GM21723 (cell line): ENCODE measurements around the gene SLC36A1.

ENCODE experiments used
- ATAC-seq: cut with Tn5 transposase; IDR thresholded peaks from one replicate; pipeline ENCODE4 v1.9.1; 2021; ENCODE audit warnings: mild to moderate bottlenecking, moderate library complexity; ENCODE audit not compliant: unreplicated experiment

The SLC36A1 gene

DNA sequence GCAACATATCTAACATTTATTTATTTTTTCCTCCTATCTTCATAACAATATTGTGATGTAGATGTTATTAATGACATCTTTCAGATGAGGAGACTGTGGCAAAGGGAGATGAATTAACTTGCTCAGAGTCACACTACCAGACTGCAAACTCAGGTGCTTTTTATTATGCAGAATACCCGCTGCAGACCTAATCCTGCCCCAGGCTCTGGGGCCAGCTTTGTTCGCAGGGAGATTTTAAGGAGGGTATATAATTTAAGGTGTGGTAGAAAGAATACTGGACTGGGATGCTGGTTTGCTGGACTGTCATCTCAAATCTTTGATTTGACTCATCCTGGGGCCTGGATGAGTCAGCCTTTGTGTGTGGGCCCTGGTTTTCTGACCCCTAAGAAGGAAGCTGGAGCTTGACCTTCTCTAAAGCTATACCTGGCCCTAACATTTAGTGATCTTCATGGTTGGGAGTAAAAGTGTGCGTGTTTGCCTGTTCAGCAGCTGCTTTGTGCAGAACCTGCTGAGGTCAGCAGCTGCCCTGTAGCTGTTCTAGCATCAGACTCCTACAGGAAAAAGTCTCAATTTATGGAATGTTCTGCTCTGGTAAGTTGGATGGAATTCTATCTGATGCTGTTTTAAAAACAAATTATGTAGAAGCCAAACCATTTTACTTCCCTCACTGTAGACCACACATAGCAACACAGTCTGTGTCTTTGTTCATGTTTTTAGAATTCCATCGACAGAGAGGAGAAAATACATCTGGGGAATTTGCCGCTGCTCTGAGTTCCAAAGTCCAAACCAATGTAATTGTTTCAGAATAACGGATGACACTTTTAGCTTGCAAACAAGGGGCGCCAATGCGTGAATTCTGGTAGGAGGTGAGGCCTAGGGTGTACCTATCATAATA lies 4.5 kb downstream of the SLC36A1 start:
- peak; percentile 53 for ATAC-seq

DNA sequence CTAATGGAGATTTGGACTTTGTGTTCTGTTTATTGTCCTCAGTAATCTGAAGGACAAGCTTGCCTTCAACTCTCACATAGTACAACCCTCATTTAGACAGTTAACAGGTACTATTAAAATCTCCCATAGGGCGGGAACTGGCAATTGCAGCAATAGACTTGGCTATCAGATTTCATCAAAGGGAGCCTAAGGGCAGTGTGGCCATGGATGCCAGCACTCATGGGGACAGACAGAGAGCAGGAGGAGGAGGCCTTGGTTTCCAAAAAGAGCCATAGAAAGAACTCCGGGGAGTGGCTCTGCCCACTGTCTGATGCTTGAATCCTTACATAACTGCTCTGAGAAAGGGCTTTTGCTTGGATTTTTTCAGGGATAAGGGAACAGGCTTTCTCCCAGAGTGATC lies 6.8 kb downstream of the SLC36A1 start:
- ATAC-seq, result no peak

DNA sequence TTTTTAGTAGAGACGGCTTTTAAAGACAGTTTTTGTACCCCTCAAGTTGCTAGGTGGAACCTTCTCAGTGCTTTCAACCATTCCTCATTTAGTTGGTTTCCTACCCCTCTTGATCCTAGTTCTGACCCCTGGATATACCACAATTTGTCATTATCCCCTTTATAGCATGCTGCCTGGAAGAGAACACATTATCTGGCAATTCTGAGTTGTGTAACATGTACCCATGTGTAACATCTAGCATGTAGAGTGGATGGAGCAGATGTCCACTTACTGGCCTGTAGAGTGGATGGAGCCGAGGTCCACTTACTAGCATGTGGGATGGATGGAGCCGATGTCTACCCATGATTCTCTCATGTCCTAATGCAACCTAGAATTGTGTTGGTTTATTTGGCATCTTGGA lies 7.5 kb downstream of the SLC36A1 start:
- ATAC-seq, result no peak

DNA sequence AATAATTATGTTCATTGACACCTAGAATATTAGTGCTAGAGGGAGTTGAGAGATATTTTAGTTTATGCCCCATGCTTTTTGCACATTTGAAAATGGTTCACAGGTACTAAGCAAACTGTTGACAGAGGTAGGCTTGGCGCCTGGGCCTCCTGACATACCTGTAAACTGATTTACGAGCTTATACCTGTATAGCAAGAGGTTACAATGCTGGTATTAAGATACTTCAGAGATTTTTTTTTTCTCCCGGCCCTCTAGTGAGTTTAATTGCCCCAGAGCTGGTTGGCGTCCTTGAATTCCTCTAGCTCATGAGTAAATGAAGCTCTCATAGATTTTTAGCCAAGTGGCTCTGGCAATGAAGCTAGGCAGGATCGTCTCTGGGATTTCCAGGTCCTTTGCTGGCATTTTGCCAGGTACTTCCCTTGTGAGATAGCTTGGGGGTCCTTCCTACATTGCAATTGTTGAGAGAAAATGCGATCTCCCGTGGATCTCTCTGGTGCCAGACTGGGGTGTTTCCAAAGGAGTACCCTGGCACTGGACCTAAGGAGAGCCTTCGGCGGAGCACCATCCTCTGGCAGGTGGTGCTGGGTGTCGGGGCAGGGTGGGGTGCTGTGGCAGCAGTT lies 9.0 kb downstream of the SLC36A1 start:
- ATAC-seq, result no peak

DNA sequence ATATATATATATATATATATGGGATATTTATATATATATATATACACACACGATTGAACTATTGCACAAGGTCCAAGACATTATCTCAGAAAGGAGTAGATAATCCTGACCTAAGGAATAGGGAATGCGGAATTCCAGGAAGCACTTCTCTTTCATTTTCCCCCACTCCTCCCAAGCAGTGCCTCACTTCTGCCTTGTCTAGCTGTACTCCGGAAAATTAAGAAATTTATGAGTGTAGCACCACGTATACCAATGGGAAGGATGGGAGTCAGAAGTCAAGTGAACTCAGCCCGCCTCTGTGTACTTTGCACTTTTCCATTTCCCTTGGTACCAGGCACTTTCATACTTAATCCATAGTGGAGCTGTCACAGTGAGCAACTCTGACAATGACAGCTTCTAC lies 10.9 kb downstream of the SLC36A1 start:
- ATAC-seq, result no peak

DNA sequence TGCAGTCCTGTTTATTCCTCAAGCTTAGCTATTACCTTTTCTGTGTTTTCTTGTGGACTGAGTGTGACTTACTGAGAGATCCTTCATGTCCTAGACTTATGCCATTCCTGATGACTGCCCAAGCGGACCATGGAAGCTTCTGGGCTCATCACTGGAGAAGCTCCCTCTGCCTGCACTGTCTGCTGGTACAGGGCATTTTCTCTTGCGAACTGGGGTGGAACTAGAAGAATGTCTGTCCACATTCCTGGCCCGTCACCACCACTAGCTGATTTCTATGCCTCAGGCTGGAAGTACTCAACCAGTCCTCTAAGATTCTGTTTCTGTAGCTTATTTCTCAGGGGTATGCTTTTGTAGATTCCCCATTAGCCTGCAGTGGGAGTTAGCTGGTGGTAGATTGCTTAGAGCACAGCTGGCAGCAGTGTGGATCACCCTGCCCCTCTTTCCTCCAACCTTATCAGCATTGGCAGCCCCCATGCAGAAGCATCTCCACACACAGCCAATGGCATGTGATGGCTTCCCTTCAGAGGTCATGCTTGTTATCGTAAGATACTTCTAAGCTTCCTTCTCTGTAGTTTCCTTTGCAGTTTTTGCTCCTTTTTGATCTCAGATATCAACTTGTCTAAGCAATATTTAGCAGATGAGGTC lies 12.4 kb downstream of the SLC36A1 start:
- ATAC-seq, result no peak

DNA sequence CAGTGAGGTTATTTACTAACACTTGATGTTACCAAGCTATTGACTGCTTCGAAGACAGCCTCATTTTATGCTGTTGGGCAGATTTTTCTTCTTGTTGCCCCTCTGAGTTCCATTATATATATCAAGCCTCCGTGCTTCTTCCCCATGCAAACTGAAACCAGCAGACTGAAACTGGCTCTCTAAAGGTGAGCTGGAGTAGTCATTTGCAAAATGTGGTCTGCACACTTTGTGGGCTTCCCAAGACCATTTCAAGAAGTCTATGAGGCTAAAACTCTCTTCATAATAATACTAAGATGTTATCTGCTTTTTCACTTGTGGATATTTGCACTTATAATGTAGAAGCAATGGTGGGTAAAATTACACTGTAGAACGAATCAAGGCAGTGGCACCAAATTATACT lies 13.9 kb downstream of the SLC36A1 start:
- peak; percentile 94 for ATAC-seq

DNA sequence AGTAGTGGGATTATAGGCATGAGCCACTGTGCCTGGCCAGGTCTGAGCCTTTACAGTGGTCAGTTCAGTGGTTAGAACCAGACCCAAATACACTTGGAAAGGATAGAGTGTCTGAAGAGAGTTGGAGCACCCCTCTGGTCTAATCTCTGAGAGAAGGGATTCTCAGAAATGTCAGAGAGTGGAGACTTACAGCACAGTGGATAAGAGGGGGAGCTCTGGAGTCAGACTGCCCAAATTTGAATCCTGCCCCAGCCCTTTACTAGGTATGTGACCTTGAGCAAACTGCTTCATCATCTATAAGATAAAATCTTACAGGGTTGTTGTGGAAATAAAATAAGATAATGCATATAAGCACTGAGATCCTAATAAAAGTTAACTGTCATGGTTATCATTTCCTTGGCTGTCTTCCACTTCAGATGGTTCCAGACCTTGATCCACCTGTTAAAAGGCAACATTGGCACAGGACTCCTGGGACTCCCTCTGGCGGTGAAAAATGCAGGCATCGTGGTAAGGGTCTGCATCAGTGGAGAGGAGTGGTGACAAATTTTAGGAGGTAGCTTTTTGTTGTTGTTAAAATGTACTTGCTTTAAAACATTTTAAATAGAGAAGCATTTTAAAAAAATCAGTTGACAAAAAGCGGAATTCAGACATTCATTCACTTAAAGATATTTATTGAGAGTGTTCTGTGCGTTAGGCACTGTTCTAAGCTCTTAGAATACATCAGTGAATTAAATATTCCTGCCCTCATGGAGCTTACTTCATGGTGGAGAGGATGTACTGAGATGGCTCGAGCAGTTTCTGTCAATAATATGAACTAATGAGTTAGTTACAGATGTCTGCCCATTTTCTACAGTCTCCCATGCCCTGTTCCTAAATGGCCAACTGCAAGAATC lies 16.0 kb downstream of the SLC36A1 start:
- no peak for ATAC-seq

DNA sequence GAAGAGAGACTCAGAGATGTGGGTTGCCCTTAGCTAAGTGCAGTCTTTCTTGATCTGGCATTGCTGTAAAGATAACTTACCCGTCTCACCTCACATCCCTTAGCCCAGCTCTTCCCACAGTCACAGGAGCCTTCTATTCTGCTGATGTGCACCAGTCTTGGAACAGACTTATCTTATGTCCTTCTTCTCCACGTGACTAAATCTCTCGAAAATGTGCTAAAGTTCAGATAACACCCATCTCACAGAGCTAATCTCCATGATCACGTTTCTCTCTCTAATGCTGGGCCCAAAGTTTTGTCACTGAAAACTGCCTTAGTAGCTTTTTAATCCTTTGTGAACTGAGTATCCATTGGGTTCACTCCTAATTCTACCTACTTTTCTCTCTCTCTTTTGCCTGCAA lies 16.7 kb downstream of the SLC36A1 start:
- ATAC-seq, result no peak

DNA sequence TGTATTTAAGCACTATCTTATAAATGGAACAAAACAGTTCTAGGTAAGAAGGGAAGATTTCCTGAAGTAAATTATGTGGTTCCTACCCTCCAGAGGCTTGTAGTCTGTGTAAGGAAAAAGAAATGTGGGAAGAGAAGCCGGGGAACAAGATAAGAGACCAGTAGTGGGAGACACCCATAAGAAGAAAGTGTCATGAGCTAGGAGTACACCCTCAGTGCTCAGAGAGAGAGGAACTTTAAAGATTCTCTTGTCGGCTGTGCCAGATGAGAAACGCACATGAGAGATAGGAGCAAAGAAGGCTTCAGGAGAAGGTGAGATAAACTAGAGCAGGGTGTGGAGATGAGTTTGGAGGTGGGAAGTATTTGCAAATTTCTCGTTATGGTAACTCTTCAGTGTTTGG lies 18.1 kb downstream of the SLC36A1 start:
- no peak for ATAC-seq

DNA sequence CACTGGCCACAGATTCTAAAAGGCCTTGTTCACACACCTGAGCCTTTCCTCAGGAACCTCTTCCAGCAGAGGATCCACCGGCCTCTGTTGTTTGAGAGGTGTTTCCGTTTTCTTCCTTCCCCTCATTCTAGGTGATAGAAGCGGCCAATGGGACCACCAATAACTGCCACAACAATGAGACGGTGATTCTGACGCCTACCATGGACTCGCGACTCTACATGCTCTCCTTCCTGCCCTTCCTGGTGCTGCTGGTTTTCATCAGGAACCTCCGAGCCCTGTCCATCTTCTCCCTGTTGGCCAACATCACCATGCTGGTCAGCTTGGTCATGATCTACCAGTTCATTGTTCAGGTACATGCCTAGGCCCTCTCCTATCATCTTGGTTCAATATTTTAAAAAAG lies 20.2 kb downstream of the SLC36A1 start:
- no peak for ATAC-seq

DNA sequence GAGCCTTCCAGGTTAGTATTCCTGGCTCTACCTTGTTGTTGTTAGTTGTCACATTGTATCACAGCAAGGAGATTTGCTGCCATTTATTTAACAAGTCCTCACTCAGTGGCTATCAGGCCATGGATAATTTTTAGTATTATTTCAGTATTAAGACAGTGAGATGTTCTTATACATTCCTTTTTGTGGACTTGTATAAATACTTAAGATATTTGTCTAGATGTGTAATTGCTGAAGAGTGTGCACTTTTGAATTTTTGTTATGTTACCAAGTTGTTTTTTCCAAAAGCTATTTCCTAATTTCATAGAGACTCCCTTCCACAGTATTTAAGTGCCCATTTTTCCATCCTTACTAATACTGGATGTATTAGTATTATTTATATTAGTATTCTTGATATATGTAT lies 22.0 kb downstream of the SLC36A1 start:
- ATAC-seq, result no peak

DNA sequence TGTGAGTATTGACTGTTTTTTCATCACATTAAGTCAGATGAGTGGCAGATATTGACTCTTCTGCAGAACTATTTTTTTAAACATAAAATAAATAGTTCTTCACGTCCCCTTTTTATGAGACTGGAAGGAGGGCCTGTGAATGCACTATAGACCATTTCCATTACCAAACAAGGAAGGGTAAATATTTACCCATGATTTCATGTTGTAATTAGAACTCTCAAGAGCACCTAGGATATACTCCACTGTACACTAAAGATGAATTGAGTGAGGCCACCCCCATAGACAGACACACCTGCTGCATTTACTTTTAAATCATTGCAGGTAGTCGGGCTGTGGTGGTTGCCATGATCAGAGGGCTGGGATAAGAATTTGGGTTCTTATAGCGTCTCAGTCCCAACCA lies 22.6 kb downstream of the SLC36A1 start:
- ATAC-seq, result no peak

DNA sequence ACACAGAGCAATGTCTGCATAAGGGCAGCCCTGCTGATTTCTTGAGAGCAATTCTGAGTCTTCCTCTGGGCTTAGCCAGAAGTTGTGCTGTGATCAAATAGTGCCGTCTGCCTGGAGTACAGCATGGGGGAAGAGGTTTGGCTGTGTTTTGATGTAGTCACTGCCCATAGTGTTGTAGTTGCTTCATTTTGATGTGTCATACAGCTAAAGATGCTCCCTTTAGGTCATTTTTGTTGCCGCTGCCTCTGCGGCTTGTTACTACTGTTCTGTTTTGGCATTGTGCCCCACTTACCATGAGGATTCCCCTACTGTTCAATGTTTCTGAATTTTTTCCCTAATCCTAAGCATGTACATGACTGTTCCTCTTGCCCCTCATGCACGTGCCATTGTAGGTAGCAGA lies 23.0 kb downstream of the SLC36A1 start:
- ATAC-seq, result no peak

DNA sequence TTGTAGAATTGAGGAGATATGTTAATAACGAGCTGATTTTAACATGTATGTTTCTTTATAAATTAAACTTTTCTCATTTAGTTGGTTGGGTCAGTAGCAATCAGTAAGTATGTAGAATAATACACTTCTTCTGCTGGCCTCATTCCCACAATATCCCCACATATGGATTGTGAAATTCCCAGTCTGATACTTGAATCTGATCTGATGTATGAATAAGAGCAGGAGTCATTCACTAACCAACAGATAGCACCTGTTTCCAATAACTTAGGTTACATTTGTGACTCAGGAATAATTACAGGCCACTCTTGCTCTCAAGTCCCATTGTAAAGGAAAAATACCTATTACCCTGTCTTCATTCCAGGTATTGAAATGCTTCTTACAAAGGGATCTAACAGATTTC lies 23.9 kb downstream of the SLC36A1 start:
- no peak for ATAC-seq

DNA sequence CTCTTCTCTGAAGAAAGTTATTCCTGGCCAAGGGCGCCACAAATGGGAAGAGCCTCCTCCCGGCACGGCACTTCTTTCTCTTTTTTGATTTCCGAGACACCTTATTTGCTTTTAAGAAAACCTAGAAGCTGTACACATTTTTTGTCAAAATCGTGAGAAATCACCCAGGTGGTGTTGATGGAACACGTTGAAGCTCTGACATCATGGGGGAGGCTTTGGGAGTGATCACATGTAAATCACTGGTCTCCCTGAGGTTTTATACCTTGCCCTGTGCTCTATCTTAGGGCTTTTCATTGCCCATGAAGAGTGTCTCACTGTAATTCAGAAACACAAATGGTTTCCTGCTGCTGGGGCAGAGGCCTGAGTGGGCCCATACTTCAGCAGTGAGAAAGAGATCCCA lies 27.4 kb downstream of the SLC36A1 start:
- ATAC-seq, result no peak

DNA sequence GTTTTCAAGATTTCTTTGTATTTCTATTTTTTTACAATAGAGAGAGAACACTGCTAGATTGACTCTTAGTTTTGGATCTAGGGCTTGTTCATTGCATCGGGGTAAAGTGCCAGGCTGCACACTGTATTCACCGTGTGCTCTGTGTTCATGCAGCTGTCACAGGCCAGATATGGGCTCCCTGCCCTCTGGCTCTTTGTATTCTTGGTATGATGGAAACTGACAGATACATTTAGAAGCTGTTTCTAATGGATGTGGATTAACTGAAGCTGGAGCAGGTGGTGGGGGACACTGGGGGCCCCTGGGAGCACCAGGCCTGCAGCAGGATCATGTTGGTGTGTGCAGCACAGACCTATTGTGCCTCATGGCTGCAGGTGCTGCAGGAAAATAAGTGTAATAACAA lies 28.0 kb downstream of the SLC36A1 start:
- no peak for ATAC-seq

DNA sequence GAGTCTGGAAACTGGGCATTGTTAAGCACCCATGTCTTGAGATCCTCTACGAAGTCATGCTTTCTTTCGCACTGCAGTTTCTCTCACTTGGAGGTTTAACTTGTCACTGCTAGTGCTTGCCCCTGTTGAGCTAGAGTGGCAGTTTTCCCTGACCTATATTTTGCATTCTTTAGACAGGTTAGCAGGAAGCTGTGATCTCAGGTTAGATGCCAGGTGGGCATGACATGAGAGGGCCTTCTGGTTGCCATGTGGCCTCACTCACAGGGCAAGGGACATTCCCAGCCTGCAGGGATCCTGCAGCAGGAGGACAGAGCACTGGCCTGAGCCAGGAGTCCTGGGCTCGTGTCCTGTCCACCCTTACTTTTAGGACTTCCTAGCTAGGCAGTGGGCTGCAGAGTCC lies 28.6 kb downstream of the SLC36A1 start:
- ATAC-seq, result no peak

DNA sequence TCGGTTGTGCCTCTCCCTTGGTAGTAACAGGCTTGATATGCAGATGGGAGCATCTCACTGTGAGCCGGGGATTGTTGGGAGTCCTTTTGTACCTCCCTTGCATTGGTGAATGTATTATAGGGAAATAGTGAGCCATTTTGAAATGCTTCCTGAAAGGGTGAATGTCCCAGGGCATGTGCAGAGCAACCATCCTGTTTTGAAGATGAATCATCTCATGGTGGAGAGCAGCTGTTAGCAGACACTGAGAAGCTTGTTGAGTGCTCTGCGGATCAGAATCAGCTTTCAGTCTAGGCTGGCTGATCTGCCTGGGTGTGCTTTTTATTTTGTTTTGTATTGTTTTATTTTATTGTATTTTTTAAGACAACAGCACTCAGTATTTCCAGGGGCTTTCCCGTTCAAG lies 29.7 kb downstream of the SLC36A1 start:
- ATAC-seq, result no peak

DNA sequence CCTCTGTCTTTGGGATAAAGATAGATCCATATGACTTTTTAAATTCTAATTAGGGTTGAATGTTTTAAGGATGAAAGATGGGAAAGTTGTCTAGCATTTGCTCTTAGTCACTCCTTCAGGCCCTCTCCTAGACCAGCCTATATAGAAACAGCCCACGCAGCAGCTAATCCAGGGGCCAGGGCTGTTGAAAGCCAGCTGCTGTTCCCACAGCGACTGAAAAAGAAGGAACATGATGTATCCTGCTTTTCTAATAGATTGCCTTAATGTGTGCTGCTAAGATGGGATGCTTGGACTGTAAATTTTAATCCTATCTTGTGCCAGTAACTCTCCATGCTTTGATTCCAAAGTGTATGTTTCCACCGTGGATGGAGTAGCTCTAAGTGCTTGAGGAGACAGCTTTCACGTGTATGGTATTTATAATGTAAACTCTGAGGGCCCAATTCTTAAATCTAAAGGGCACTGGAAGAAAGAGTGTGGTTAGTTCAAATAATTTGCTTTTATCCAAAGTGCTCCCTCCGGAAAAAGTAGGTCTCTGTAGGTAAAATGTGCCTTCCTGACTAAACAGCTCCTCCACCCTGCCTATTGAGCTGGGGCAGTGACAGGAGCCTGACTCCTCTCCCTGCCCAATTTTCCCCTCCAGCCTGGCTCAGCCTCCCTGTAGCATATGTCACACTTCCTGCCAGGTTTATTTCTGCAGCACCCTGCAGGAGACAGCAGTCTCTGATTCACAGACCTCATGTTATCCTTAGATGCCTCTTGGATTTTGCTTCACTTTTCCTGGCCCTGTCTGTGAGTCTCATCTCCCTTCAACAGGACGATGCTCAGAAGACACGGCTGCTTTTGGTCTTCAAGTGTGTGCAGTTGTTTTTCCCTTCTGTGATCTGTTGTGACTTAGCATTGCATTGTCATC lies 33.2 kb downstream of the SLC36A1 start:
- no peak for ATAC-seq
